HEK293T (cell line): ENCODE measurements around the gene SLC16A8.

Experiments
- BHLHE40 ChIP-seq: fragments of 450-650 bp; IDR thresholded peaks from 2 replicates; pipeline ENCODE4 v1.6.1; 2016; ENCODE audit warnings: mild to moderate bottlenecking, moderate library complexity, borderline replicate concordance
- ELF4 ChIP-seq: fragments of 450-650 bp; IDR thresholded peaks from 2 replicates; pipeline ENCODE4 v1.6.1; 2017; ENCODE audit warnings: antibody characterized with exemption
- HDGF ChIP-seq: fragments of 450-650 bp; IDR thresholded peaks from 2 replicates; pipeline ENCODE4 v1.6.1; 2017; ENCODE audit warnings: antibody characterized with exemption, borderline replicate concordance
- LEF1 ChIP-seq: fragments of 450-650 bp; IDR thresholded peaks from 2 replicates; pipeline ENCODE4 v1.6.1; 2017; ENCODE audit warnings: mild to moderate bottlenecking, borderline replicate concordance
- SP1 ChIP-seq: fragments of 450-650 bp; IDR thresholded peaks from 2 replicates; pipeline ENCODE4 v1.6.1; 2017
- SUZ12 ChIP-seq: fragments of 450-650 bp; IDR thresholded peaks from 2 replicates; pipeline ENCODE4 v1.6.1; 2016; ENCODE audit warnings: mild to moderate bottlenecking
- TARDBP ChIP-seq: fragments of 450-650 bp; IDR thresholded peaks from 2 replicates; pipeline ENCODE4 v1.6.1; 2016

GRCh38 chr22:38085056-38085455 is 1.1 kb upstream of the SLC16A8 start:
- TF ChIP-seq LEF1 (no peak), TARDBP (no peak), ELF4 (no peak), SP1 (no peak), BHLHE40 (no peak), HDGF (no peak), SUZ12 (no peak)
